GM21528 (cell line): ENCODE data around the gene GLTPD2.

Source experiments
- ATAC-seq: cut with Tn5 transposase; IDR thresholded peaks from one replicate; pipeline ENCODE4 v1.9.1; 2021; ENCODE audit warnings: mild to moderate bottlenecking, moderate library complexity; ENCODE audit not compliant: unreplicated experiment, low FRiP score

Gene GLTPD2

DNA sequence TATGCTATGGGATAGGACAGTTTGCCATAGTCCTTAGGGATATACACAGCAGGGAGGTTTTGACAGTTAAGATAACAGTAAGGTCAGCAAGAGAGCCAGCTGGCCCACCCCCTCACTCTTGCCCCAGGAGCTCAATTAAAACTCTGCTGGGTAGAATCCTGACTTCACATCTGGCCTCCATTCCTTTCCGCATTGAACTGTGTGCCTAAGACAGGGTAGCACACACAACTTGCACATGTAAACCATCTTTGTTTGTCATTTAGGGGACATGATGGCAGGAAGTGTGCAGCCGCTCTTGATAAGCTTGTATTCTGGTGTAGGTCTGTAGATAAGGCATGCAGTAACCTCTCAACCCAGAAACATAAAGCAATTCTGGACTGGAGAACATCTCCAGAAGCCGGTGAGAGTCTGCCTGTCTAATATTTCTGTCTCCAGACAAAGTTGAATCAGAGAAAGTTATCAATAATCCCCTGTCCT is 49.6 kb downstream of the GLTPD2 start:
- no peak for ATAC-seq

DNA sequence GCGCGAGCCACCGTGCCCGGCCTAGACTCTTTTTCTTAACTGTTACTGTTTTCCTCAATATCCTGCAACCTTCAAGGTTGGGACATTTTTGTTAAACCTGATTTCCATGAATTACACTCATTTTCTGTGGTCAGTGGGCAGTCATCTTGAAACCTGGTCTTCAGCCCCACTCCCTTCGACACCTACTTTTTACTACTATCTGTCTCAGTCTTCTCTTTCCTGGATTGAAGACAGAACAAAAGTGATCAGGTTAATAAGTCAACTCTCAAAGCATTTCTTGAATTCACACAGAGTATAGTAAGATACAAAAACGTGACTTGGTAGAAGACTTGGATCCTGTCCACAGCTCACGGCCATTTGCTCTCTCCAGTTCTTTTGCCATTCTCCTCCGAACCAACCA is 50.5 kb downstream of the GLTPD2 start:
- no peak for ATAC-seq
